Glomerular visceral epithelial cell (primary cell): ENCODE data around the gene ASB14.
"Not testable (repeated sequence)": the region's sequence is repeated elsewhere in the genome, so short reads cannot be mapped to it uniquely, and the experiment has no call there.

Experiments used
- DNase-seq: peaks from one replicate; pipeline ENCODE4 v3.0.0-alpha.2; 2016; ENCODE audit errors: extremely low spot score

The ASB14 gene

DNA sequence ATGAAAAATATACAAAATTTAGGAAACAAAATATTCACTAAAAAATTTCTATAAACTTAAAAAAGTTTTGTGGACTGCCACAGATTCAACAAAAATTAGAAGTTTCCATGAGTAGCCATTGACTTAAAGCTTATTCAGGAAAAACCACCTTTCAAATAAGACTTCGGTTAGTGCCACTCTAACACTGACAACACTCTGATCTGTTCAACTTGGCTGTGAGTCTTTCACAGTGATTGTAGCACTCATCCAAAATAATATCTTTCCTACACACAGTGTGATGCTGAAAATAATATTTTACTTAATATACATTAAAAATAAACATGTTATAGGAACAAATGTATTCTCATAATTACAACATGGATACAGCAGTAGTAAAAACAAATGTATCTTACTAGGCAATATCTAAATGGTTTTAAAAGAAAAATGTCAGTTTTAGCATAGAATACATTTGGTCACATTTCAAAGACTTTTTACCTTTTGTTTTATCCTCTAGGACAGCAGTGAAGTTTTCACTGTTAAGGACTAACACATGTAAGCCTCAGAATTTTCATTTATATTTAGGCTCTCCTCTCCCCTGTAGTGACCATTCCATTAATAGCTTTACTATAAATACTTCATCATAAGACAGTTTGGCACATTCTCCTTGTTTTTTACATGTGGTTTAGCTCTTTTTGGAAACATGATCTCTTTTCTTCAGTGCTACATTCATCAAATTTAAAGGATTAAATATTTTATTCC is at the start of gene ASB14:
Gene ASB14, minus strand, starts transcription at position 527 of the 738 bp plus-strand sequence. CDS start 652 bp downstream, outside the sequence.
- no peak for DNase-seq

GRCh38 chr3:57339071-57339642 is 46.7 kb upstream of the ASB14 start:
- not testable (repeated sequence) for DNase-seq

DNA sequence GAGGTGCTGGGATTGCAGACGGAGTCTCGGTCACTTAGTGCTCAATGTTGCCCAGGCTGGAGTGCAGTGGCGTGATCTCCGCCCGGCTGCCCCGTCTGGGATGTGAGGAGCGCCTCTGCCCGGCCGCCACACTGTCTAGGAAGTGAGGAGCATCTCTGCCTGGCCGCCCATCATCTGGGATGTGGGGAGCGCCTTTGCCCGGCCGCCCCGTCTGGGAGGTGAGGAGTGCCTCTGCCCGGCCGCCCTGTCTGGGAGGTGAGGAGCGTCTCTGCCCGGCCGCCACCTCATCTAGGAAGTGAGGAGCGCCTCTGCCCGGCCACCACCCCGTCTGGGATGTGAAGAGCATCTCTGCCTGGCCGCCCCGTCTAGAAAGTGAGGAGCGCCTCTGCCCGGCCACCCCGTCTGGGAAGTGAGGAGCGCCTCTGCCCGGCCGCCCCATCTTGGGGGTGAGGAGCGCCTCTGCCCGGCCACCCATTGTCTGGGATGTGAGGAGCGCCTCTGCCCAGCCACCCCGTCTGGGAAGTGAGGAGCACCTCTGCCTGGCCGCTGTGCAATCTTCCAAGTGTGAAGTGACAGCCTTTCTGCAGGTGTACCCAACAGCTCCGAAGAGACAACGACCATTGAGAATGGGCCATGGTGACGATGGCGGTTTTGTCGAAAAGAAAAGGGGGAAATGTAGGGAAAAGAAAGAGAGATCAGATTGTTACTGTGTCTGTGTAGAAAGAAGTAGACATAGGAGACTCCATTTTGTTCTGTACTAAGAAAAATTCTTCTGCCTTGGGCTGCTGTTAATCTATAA is 46.0 kb upstream of the ASB14 start:
- DNase-seq = not testable (repeated sequence)

GRCh38 chr3:57335283-57335938 is 42.9 kb upstream of the ASB14 start:
- no peak for DNase-seq

- DNase-seq = no peak
Measured at GRCh38 chr3:57331078-57331610, 38.7 kb upstream of the ASB14 start.

- not testable (repeated sequence) for DNase-seq
Measured at GRCh38 chr3:57326498-57326897, 34.0 kb upstream of the ASB14 start.

DNA sequence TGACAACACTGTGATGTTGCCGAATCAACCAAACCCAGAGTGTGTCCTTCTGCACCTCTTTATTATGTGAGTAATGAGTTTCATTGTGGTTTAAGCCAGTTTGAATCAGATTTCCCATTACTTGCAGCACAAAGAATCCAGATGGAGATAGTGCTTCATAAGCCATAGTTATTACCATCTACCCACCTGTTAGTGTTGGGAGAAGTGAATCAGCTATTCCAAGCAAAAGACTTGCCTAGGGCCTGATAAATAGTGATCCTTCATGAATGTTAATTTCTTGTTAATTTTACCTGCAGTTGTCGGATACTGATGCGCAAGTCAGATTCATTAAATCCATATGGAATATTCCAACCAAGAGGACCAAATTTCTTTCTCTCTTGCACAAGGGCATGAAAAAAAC is 21.7 kb upstream of the ASB14 start:
- DNase-seq = no peak

DNA sequence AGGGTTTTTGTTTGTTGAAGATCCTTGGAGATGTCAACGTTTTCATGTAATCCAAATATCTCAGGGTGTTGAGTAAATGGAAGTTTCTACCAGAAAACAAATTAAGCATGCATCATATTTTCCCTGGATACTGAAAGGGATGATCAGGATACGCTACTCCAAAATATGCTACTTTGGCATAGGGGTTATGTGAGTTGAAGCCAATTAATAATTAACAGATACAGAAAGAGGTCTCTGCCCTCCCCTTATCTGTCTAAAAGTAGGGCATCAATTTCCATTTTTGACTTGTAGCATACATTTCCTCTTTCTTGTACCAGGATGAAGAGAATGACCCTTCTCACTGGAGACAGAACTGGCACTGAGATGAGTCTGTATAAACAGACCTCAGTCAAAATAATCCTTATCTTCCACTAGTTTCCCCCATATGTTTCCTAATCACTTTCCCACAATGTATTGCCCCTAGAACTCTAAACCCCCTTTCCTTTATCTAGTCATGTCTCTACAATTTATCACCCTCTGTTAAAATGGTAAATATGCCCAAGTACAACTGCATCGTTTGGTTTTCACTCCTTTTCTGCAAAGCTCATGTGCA is 17.4 kb upstream of the ASB14 start:
- DNase-seq = no peak

DNA sequence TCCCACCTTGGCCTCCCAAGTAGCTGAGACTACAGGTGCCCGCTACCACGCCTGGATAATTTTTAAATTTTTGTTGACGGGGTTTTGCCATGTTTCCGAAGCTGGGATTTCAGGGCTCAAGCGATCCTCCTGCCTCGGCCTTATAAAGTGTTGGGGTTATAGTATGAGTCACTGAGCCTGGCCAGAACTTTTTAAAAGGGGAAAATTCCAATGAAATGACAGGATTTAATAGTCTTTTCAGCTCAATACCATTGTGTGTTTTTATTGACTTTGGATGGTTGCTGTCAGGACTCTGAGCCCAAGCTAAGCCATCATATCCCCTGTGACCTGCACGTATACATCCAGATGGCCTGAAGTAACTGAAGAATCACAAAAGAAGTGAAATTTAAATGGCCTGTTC is 11.0 kb upstream of the ASB14 start:
- DNase-seq = not testable (repeated sequence)

- peak; percentile 52 for DNase-seq
Measured at GRCh38 chr3:57298041-57298440, 5.6 kb upstream of the ASB14 start.

- DNase-seq = no peak
Measured at GRCh38 chr3:57292897-57293526, 527 bp upstream of the ASB14 start.

DNA sequence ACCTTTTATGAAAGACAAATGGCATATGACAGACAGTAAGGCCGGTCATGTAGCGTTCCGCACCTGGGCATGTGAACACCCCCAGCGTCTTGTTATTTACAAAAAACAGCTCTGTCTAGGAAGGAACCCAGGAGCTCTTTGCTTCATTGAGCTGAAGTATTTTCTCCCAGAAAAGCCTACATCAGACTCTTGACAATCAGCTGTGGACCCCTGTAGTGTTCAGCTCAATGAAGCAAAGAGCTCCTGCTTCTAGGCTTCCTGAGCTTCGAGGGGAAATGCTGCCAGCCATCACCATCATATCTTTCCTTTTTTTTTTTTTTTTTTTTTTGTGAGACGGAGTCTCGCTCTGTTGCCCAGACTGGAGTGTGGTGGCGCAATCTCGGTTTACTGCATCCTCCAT is 4.1 kb downstream of the ASB14 start:
- DNase-seq = no peak

GRCh38 chr3:57287205-57287604 is 5.3 kb downstream of the ASB14 start:
- no peak for DNase-seq

DNA sequence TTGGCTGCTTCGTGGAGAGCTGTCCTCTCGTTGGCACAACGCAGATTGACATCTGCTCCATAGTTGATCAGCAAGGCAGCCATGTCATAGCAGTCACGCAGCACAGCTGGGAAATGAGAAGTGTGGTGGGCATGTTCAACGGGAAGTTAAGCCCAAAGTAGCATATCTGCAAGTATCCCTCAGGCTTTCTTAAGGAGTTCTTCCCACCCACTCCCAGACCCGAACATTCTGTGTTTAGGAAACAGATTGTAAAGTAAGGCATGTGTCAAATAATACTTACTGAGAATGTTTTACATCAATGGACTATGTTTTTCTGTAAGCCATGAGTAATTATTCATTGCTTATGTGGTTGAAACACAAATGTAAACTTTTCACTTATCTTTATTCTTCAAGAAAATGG is 9.2 kb downstream of the ASB14 start:
- DNase-seq = no peak

- DNase-seq = peak; percentile 21
Measured at GRCh38 chr3:57281715-57282114, 10.8 kb downstream of the ASB14 start.

- DNase-seq = no peak
Measured at GRCh38 chr3:57279685-57280084, 12.8 kb downstream of the ASB14 start.

GRCh38 chr3:57278237-57278636 is 14.2 kb downstream of the ASB14 start:
- DNase-seq = no peak

- no peak for DNase-seq
Measured at GRCh38 chr3:57275393-57275792, 17.1 kb downstream of the ASB14 start.

DNA sequence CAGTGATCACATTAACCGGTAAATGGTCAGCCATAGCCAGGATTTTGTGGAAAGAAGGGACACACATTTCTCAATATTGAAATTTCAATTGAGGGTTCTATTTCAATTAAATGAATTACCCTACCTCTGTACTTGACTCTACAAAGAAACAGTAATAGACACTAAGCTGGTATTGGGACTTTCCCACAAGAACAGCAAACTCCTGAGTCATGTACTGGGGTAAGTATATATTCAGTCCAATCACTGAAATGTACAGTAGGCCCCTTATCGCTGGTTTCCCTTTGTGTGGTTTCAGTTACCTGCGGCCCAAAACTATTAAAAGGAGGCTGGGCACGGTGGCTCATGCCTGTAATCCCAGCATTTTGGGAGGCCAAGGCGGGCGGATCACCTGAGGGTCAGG is 17.6 kb downstream of the ASB14 start:
- DNase-seq = no peak

DNA sequence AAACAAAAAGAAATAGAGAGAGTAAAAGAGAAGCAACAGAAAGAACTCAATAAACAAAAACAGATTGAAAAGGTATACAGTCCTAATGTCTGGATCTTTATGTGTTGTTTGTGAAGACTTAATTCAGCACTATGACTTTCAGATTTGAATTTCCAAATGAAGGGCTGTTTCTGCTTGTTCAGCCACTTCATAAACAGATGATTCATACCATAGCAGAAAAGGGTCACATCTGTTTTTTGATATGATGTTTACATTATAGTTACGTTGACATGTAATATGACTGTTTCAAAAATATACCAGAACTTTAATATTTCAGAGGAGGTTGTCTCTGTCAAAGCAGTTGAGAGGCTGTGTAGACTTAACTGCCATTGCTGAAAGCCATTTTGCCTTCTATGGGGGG is 24.1 kb downstream of the ASB14 start:
- DNase-seq = no peak

DNA sequence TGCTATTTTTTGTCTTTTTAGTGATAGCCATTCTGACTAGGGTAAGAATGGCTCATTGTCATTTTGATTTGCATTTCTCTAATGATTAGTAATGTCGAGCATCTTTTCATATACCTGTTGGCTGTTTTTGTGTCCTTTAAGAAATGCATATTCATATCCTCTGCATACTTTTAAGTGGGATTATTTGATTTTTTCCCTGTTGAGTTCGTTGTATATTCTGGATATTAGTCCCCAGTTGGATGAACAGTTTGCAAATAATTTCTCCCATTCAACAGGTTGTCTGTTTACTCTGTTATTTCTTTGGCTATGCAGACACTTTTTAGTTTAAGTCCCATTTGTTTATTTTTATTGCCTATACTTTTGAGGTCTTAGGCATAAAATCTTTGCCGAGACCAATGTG is 30.6 kb downstream of the ASB14 start:
- no peak for DNase-seq
